OCI-LY1 (cell line): ENCODE measurements around the gene SLC7A8.

Experiments
- H2AFZ ChIP-seq: fragments of 200-600 bp; sonication (generic), shearing (Covaris generic); 2 replicates; pipeline ENCODE4 v1.6.0; 2014; ENCODE audit warnings: antibody characterized with exemption, mild to moderate bottlenecking, low read length
- H3F3A ChIP-seq: fragments of 200-600 bp; sonication (generic), shearing (Covaris generic); 2 replicates; pipeline ENCODE4 v1.6.0; 2014; ENCODE audit warnings: mild to moderate bottlenecking, antibody characterized with exemption, low read length, moderate library complexity; ENCODE audit not compliant: insufficient read depth
- H3K27ac ChIP-seq: fragments of 200-600 bp; sonication (generic); 2 replicates; pipeline ENCODE4 v1.5.1; 2014; ENCODE audit warnings: low read length, mixed run types, mild to moderate bottlenecking, low read depth; ENCODE audit not compliant: poor library complexity, severe bottlenecking
- H3K27me3 ChIP-seq: fragments of 200-600 bp; sonication (generic); 2 replicates; pipeline ENCODE4 v1.6.0; 2014; ENCODE audit warnings: antibody characterized with exemption, mild to moderate bottlenecking, low read length, moderate library complexity; ENCODE audit not compliant: insufficient read depth
- H3K36me3 ChIP-seq: fragments of 200-600 bp; sonication (generic); 2 replicates; pipeline ENCODE4 v1.6.1; 2014; ENCODE audit warnings: mild to moderate bottlenecking, antibody characterized with exemption, low read length, moderate library complexity, mixed read lengths; ENCODE audit not compliant: insufficient read depth
- H3K4me1 ChIP-seq: fragments of 200-600 bp; sonication (generic); 2 replicates; pipeline ENCODE4 v1.5.1; 2014; ENCODE audit warnings: mild to moderate bottlenecking, low read length, moderate library complexity; ENCODE audit not compliant: insufficient read depth, severe bottlenecking
- H3K4me2 ChIP-seq: fragments of 200-600 bp; sonication (generic), shearing (Covaris generic); 2 replicates; pipeline ENCODE4 v1.6.1; 2014; ENCODE audit warnings: low read length
- H3K4me3 ChIP-seq: fragments of 200-600 bp; sonication (generic); 2 replicates; pipeline ENCODE4 v1.5.1; 2014; ENCODE audit warnings: low read length, low read depth, mild to moderate bottlenecking, mixed read lengths; ENCODE audit not compliant: poor library complexity, severe bottlenecking
- H3K79me2 ChIP-seq: fragments of 200-600 bp; shearing (Covaris generic); 2 replicates; pipeline ENCODE4 v1.6.1; 2016; ENCODE audit warnings: mixed run types, low read length, mixed read lengths; ENCODE audit not compliant: insufficient read depth
- H3K9ac ChIP-seq: fragments of 200-600 bp; sonication (generic), shearing (Covaris generic); 2 replicates; pipeline ENCODE4 v1.6.1; 2014; ENCODE audit warnings: mild to moderate bottlenecking, low read length, mixed read lengths
- H3K9me2 ChIP-seq: fragments of 200-600 bp; sonication (generic), shearing (Covaris generic); 2 replicates; pipeline ENCODE4 v1.6.1; 2014; ENCODE audit warnings: low read depth, mild to moderate bottlenecking, low read length, mixed read lengths
- H3K9me3 ChIP-seq: fragments of 200-600 bp; shearing (Covaris generic); 2 replicates; pipeline ENCODE4 v1.6.1; 2014; ENCODE audit warnings: low read length, mixed read lengths
- H4K20me1 ChIP-seq: fragments of 200-600 bp; sonication (generic), shearing (Covaris generic); 2 replicates; pipeline ENCODE4 v1.6.0; 2016; ENCODE audit warnings: mild to moderate bottlenecking, low read length; ENCODE audit not compliant: insufficient read depth
- CTCF ChIP-seq: fragments of 200-600 bp; sonication (generic), shearing (Covaris generic); IDR thresholded peaks from 2 replicates; pipeline ENCODE4 v1.5.1; 2017; ENCODE audit warnings: mild to moderate bottlenecking, antibody characterized with exemption, low read length, moderate library complexity, mixed read lengths
- EZH2 ChIP-seq: fragments of 200-600 bp; sonication (generic), shearing (Covaris generic); IDR thresholded peaks from 2 replicates; pipeline ENCODE4 v1.8.0; 2017; ENCODE audit warnings: borderline replicate concordance, mixed run types, mild to moderate bottlenecking, antibody characterized with exemption, low read length, moderate library complexity, mixed read lengths

Gene SLC7A8

GRCh38 chr14:23085458-23085857, 98.0 kb downstream of the SLC7A8 start:
- Histone ChIP-seq H3K27ac (no peak overlapping the region), H3K4me2 (no peak overlapping the region), H4K20me1 (no peaks in the 10 kb centered on the region), H3K9ac (no peak overlapping the region), H3K9me3 (no peaks in the 10 kb centered on the region), H3K4me1 (no peaks in the 10 kb centered on the region), H2AFZ (no peak overlapping the region), H3K36me3 (peaks cover 99% of the 10 kb centered on the region), H3K27me3 (no peaks in the 10 kb centered on the region), H3K79me2 (no peaks in the 10 kb centered on the region), H3K9me2 (no peaks in the 10 kb centered on the region), H3K4me3 (no peak overlapping the region), H3F3A (no peaks in the 10 kb centered on the region)
- TF ChIP-seq EZH2 (no peak), CTCF (no peak)

GRCh38 chr14:23080474-23080873, 103.0 kb downstream of the SLC7A8 start:
- no peak for TF ChIP-seq EZH2
- no peak for TF ChIP-seq CTCF
- Histone ChIP-seq H4K20me1 (no peaks in the 10 kb centered on the region), H3K4me1 (no peaks in the 10 kb centered on the region), H3K4me3 (no peak overlapping the region), H3K9me2 (no peaks in the 10 kb centered on the region), H3K27me3 (no peaks in the 10 kb centered on the region), H3K9ac (0 out of 2 replicates have a peak overlapping the region, but pooled peaks have one; percentile 16), H3K27ac (no peak overlapping the region), H2AFZ (no peak overlapping the region), H3K79me2 (no peaks in the 10 kb centered on the region), H3F3A (0 out of 2 replicates have a peak, but pooled peaks cover 5% of the 10 kb centered on the region), H3K4me2 (no peak overlapping the region), H3K36me3 (peaks cover 97% of the 10 kb centered on the region), H3K9me3 (no peaks in the 10 kb centered on the region)

- no peaks in the 10 kb centered on the region for H3K9me2 ChIP-seq
- H3K4me2 ChIP-seq, result no peak overlapping the region
- H3K79me2 ChIP-seq, result no peaks in the 10 kb centered on the region
- no peak overlapping the region for H3K9ac ChIP-seq
- H3K27ac ChIP-seq, result no peak overlapping the region
- H3K36me3 ChIP-seq, result peaks cover 97% of the 10 kb centered on the region
- H3K9me3 ChIP-seq, result no peaks in the 10 kb centered on the region
- 0 out of 2 replicates have a peak, but pooled peaks cover 5% of the 10 kb centered on the region for H3F3A ChIP-seq
- no peak overlapping the region for H2AFZ ChIP-seq
- H4K20me1 ChIP-seq, result no peaks in the 10 kb centered on the region
- H3K27me3 ChIP-seq, result no peaks in the 10 kb centered on the region
- no peaks in the 10 kb centered on the region for H3K4me1 ChIP-seq
- TF ChIP-seq CTCF, result no peak
- TF ChIP-seq EZH2, result no peak
- no peak overlapping the region for H3K4me3 ChIP-seq
Observed at GRCh38 chr14:23079716-23080115, 103.7 kb downstream of the SLC7A8 start.
